Stimulated activated naive CD8-positive, alpha-beta T cell treated with anti-CD3 and anti-CD28 coated beads, Interleukin-15, amount 100 ng/mL, for 72 hours (primary cell): ENCODE measurements around the gene DAND5.

Experiments
- ATAC-seq: fragments of 150-1000 bp; cut with Tn5 transposase; 2 replicates; pipeline ENCODE4 v1.10.0; 2021; ENCODE audit warnings: mild to moderate bottlenecking, moderate library complexity
- DNase-seq, 2 donors: peaks; one replicate each; pipeline ENCODE4 v3.0.0; 2021 to 2022
- H3K27ac Mint-ChIP-seq, 2 donors: one replicate each; pipeline ENCODE4 v1.8.0; 2022; ENCODE audit warnings: mild to moderate bottlenecking in 2 of 2, mixed read lengths in 2 of 2, moderate library complexity in 2 of 2
- H3K27me3 Mint-ChIP-seq: one replicate; pipeline ENCODE4 v1.8.0; 2022; ENCODE audit warnings: mixed read lengths
- H3K4me1 Mint-ChIP-seq: one replicate; pipeline ENCODE4 v1.8.0; 2022; ENCODE audit warnings: mild to moderate bottlenecking, mixed read lengths
- H3K4me3 Mint-ChIP-seq, 2 donors: one replicate each; pipeline ENCODE4 v1.8.0; 2022; ENCODE audit warnings: mild to moderate bottlenecking in 2 of 2, mixed read lengths in 2 of 2, moderate library complexity in 1 of 2
- H3K9me3 Mint-ChIP-seq, 2 donors: one replicate each; pipeline ENCODE4 v1.8.0; 2022; ENCODE audit warnings: mixed read lengths in 2 of 2

Gene DAND5

GRCh38 chr19:12992729-12993128, 23.4 kb downstream of the DAND5 start:
- DNase-seq (no peak), ATAC-seq (no peak)
- Mint-ChIP-seq H3K9me3 (no peaks in the 10 kb centered on the region), H3K4me3 (no peak overlapping the region), H3K27me3 (peaks cover 10% of the 10 kb centered on the region), H3K4me1 (peaks cover 11% of the 10 kb centered on the region), H3K27ac (no peak overlapping the region)

GRCh38 chr19:12993562-12993961, 24.2 kb downstream of the DAND5 start:
- H3K4me3 Mint-ChIP-seq, result no peak overlapping the region

GRCh38 chr19:12994701-12995595, 25.6 kb downstream of the DAND5 start, which contains the start of gene NFIX:
NFIX (plus strand) TSS chr19:12995475; CDS start chr19:12995838, 363 bp downstream.
- Mint-ChIP-seq H3K9me3 (no peaks in the 10 kb centered on the region), H3K4me1 (peaks cover 11% of the 10 kb centered on the region), H3K27me3 (peaks cover 10% of the 10 kb centered on the region), H3K27ac (peak within 1 kb of the TSS; percentile 48 to 93), H3K4me3 (peak within 1 kb of the TSS; percentile 82 to 93)
- peak in 1 of 2 donors; percentile 53 for DNase-seq
- ATAC-seq, result peak; percentile 62

More at GRCh38 chr19:12993562-12993961, 24.2 kb downstream of the DAND5 start:
- peaks cover 10% of the 10 kb centered on the region for H3K27me3 Mint-ChIP-seq
- ATAC-seq (no peak), DNase-seq (no peak)
- H3K9me3 Mint-ChIP-seq, result no peaks in the 10 kb centered on the region
- no peak overlapping the region for H3K27ac Mint-ChIP-seq
- H3K4me1 Mint-ChIP-seq, result peaks cover 11% of the 10 kb centered on the region

- Mint-ChIP-seq H3K27me3 (peaks cover 10% of the 10 kb centered on the region), H3K4me3 (peak overlapping the region; percentile 82 to 93), H3K27ac (no peak overlapping the region)
Observed at GRCh38 chr19:12995596-12996405, 26.4 kb downstream of the DAND5 start.

GRCh38 chr19:12996406-12997094, 27.2 kb downstream of the DAND5 start:
- Mint-ChIP-seq H3K9me3 (no peaks in the 10 kb centered on the region), H3K27me3 (peaks cover 10% of the 10 kb centered on the region), H3K27ac (no peak overlapping the region), H3K4me1 (peaks cover 11% of the 10 kb centered on the region), H3K4me3 (peak overlapping the region in 1 of 2 donors; percentile 57)
- DNase-seq, result no peak
- no peak for ATAC-seq

More at GRCh38 chr19:12995596-12996405, 26.4 kb downstream of the DAND5 start:
- Mint-ChIP-seq H3K4me1 (peaks cover 11% of the 10 kb centered on the region), H3K9me3 (no peaks in the 10 kb centered on the region)
- DNase-seq, result no peak
- ATAC-seq, result peak; percentile 47

- peak; percentile 10 for ATAC-seq
- H3K4me1 Mint-ChIP-seq, result peaks cover 11% of the 10 kb centered on the region
- peaks cover 10% of the 10 kb centered on the region for H3K27me3 Mint-ChIP-seq
- no peaks in the 10 kb centered on the region for H3K9me3 Mint-ChIP-seq
- no peak overlapping the region for H3K4me3 Mint-ChIP-seq
- no peak for DNase-seq
- no peak overlapping the region for H3K27ac Mint-ChIP-seq
Observed at GRCh38 chr19:12997179-12997966, 28.0 kb downstream of the DAND5 start.

- no peak for DNase-seq
- Mint-ChIP-seq H3K4me3 (no peak overlapping the region), H3K27me3 (peaks cover 10% of the 10 kb centered on the region), H3K9me3 (no peaks in the 10 kb centered on the region), H3K27ac (no peak overlapping the region), H3K4me1 (peaks cover 11% of the 10 kb centered on the region)
- ATAC-seq, result no peak
Observed at GRCh38 chr19:12997967-12998940, 28.9 kb downstream of the DAND5 start.

- Mint-ChIP-seq H3K27me3 (peaks cover 9% of the 10 kb centered on the region), H3K27ac (no peak overlapping the region), H3K9me3 (no peaks in the 10 kb centered on the region), H3K4me1 (peaks cover 1% of the 10 kb centered on the region), H3K4me3 (no peak overlapping the region)
- ATAC-seq (no peak), DNase-seq (no peak)
Observed at GRCh38 chr19:13001166-13001501, 31.8 kb downstream of the DAND5 start.

- ATAC-seq (peak; percentile 6), DNase-seq (no peak)
- Mint-ChIP-seq H3K27me3 (peaks cover 9% of the 10 kb centered on the region), H3K9me3 (no peaks in the 10 kb centered on the region), H3K4me3 (no peak overlapping the region), H3K4me1 (no peaks in the 10 kb centered on the region), H3K27ac (no peak overlapping the region)
Observed at GRCh38 chr19:13001502-13002165, 32.3 kb downstream of the DAND5 start.

GRCh38 chr19:13002166-13002898, 33.0 kb downstream of the DAND5 start:
- DNase-seq (no peak), ATAC-seq (peak; percentile 35)
- Mint-ChIP-seq H3K27me3 (peaks cover 9% of the 10 kb centered on the region), H3K27ac (no peak overlapping the region), H3K4me1 (no peaks in the 10 kb centered on the region), H3K4me3 (no peak overlapping the region), H3K9me3 (no peaks in the 10 kb centered on the region)

- DNase-seq, result no peak
- ATAC-seq, result no peak
- no peaks in the 10 kb centered on the region for H3K9me3 Mint-ChIP-seq
- H3K4me1 Mint-ChIP-seq, result no peaks in the 10 kb centered on the region
- peaks cover 9% of the 10 kb centered on the region for H3K27me3 Mint-ChIP-seq
- no peak overlapping the region for H3K4me3 Mint-ChIP-seq
- H3K27ac Mint-ChIP-seq, result peak overlapping the region in 1 of 2 donors; percentile 62
Observed at GRCh38 chr19:13003081-13003480, 33.7 kb downstream of the DAND5 start.

GRCh38 chr19:13004273-13004672, 34.9 kb downstream of the DAND5 start:
- Mint-ChIP-seq H3K27ac (no peak overlapping the region), H3K4me1 (no peaks in the 10 kb centered on the region), H3K9me3 (no peaks in the 10 kb centered on the region), H3K4me3 (no peak overlapping the region), H3K27me3 (peaks cover 20% of the 10 kb centered on the region)
- ATAC-seq (no peak), DNase-seq (no peak)

GRCh38 chr19:13005253-13005652, 35.9 kb downstream of the DAND5 start:
- Mint-ChIP-seq H3K27me3 (peaks cover 30% of the 10 kb centered on the region), H3K4me1 (peaks cover 2% of the 10 kb centered on the region), H3K4me3 (no peak overlapping the region), H3K27ac (peak overlapping the region; percentile 34 to 60), H3K9me3 (no peaks in the 10 kb centered on the region)
- no peak for DNase-seq
- ATAC-seq, result no peak
